ENCODE results near the gene RFX3. TPM values are rescaled to one million over a fixed set of nuclear protein-coding genes. Genes with fewer than 3 reads are reported as not detected.
"Not testable (repeated sequence)": the region's sequence is repeated elsewhere in the genome, so short reads cannot be mapped to it uniquely, and the experiment has no call there.

RFX3 gene
- total RNA-seq, 1 donor from 2014 or later, result 11.4 TPM

DNA sequence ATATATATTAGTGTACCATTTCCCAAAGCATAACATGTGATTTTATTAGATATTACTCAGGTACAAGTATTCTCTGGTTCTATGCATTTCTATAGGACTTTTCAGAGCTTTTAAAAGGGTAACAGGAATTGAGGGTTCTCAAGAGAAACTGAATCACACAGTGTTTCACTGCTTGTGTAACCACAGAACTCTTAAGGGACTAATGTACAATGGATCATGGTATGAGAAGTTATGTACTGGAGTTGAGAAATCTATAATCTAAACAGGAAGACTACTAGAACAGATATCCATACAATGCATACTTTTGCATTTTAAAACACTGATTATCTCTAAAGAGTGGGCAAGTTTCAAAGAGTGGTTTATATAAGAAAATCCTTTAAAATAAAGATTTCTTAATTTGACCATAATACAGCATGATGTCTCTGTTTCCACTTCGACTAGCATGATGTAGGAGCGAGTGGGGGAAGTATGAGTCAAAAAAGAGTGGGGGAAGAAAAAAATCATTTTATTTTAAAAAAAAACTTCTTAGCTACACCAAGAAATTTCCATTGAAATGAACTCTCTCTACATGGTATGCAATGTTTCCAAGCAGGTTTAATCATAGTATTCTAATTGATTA, 183.5 kb downstream of the RFX3 start:
- no peak for DNase-seq

DNA sequence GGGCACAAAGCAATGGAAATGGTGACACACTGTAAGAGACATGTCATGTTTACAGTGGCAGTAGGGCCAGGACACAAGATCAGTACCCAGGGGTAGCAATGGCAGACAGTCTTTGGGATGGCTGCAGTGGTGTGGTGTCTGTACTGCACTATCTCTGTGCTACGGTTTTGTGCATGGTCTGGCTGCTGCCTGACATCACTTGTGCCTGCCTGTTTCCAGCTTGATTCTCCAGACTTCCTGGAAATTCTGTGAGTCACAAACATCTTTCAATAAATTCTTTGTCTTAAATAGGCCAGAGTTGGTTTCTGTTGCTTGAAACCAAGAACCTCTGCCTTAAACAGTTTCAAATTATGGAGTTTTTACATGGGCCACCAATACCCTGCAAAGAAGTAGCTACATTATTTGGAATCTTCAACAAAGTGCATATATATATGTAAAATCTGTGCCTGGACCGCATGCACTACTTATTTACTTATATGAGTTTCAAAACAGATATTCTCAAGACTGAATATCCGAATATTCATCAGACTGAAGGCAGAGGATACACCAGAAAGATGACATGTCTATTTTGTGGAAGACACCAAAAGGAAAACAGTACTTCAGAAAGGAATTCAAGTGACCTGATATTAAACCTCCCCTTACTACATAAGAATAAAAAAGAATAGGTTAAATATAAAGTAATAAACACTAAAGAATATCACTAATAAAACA, 188.1 kb downstream of the RFX3 start:
- peak; percentile 88 for DNase-seq

DNA sequence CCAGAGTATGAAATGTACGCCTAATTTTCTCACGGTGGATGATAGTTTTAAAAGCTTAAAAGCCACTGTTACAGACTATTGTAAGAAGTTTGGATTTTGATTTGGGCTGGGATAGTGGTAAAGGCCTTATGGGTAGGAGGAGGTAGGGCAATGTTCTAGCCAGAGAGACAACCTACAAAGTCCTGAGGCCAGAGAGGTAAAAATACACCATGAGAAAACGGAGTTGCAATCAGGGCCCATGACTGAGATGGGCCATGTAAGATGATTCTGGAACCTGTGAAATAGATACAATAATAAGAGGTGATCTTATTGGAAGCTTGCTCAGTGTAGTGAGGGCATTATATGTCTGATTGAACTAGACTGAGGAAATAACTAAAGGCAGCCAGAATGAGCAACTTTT, 188.8 kb downstream of the RFX3 start:
- no peak for DNase-seq

DNA sequence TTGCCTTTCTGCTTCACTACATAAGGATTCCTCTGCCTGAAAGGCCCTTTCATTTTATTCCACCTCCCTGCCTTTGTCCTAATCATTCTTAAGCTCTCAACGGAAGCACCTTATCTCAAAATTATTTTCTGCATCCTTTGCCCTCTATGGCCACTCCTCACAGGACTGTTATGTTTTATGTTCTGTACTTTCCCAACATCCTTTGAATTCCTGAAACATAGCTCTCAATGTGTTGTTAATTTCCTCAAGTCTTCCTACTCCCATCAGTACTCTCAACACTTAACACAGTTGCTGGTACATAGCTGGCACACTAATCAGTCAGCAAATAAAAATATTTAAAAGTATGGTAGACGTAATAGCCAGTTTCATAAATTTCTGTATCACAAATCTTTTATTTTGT, 193.0 kb downstream of the RFX3 start:
- peak; percentile 81 for DNase-seq

DNA sequence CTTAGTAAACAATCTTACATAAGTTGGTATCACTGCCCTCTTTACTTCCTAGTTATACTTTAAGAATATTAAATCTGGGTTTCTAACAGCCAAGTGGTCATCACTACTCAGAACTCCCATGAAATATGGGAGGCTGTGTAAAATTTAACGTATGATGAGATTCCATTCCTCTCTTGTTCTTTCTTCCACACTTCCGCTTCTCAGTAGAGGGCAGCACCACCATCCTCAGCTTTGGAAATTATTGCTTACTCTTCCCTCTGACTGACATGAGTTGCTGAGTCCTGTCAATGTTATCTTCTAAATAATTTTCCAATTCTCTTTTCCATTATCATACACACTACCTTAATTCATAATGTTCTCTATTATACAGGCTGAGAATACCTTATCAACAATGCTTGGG, 194.0 kb downstream of the RFX3 start:
- DNase-seq, result no peak

DNA sequence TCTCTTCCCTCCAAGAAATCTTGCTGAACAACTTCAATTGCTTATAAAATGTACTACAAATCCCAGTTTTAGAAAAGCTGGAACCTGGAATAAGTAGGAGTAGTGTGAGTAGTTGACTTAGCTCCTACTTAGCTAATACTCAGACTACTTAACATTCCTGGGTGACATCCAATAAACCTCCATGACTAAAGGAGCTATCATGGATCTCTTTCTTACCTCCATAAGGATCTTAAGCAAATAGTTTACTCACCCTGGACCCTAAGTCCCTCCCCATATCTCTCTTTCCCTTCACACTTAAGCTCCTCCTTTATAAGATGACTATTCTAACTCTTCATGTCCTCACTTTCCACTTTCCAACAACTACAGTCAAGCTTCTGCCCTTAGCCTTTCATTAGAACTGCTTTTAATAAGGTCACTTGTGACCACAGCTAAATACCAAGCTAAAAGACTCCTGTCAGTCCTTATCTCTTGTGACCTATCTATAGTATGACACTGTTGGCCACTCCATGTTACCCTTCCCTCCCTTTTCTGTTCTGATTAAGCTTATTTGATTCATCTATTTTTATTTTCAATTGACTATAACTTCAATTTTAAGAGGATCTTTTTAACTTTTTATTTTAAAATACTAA, 194.9 kb downstream of the RFX3 start:
- no peak for DNase-seq

DNA sequence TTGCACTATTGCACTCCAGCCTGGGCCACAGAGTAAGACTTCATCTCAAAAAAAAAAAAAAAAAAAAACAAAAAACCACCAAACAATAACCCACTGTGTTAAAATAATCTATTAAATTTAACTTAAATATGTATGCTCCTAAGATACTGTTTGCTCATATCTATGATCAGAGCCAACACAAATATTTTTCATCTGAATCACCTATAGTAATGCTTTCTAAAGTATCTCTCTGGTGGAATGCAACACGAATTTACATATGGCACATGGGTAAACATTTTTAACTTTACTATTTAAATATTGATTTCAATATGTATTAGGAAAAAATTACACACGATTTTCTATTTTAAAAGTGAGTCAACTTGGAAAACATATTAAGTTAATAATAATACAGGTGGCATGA, 196.4 kb downstream of the RFX3 start:
- DNase-seq, result no peak

DNA sequence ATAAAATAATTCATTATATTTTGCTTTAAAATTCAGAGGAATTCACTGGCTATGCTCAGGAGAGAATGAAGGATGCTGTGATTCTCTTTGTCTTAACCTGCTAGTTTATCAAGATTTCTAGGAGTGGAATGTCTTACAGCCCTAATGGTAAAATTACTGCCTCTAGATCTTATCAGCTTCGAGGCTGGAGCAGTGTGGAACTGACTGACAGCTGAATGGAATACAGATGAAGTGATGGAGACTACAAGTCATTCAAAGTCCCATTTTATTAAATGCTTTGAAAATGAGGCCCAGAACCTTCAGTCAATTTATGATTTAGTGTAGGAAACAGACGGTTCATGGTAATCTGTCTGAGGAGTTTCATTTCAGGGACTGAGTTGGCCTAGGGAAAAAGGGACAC, 202.1 kb downstream of the RFX3 start:
- peak; percentile 19 for DNase-seq

DNA sequence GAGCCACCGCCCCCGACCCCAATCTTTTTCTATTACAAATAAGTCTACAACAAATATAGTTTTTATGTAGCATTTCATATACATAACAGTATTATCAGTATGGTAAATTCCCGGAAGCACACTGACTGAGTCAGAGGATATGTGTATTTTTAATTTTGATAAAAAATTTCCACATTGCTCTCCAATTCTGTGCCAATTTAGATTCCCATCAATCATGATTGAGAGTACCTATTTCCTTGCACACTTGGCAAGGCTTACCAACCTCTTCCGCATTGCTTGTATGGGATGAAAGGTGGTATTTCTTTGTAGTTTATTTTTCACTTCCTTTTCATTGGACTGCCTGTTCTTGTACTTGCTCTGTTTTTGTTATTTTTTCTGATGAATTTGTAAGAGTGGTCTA, 204.6 kb downstream of the RFX3 start:
- peak; percentile 78 for DNase-seq

DNA sequence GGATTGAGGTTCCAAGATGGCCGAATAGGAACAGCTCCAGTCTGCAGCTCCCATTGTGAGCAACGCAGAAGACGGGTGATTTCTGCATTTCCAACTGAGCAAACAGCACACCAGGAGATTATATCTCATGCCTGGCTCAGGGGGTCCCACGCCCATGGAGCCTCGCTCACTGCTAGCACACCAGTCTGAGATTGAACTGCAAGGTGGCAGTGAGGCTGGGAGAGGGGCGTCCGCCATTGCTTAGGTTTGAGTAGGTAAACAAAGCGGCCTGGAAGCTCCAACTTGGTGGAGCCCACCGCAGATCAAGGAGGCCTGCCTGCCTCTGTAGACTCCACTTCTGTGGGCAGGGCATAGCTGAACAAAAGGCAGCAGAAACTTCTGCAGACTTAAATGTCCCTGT, 213.2 kb downstream of the RFX3 start:
- not testable (repeated sequence) for DNase-seq

DNA sequence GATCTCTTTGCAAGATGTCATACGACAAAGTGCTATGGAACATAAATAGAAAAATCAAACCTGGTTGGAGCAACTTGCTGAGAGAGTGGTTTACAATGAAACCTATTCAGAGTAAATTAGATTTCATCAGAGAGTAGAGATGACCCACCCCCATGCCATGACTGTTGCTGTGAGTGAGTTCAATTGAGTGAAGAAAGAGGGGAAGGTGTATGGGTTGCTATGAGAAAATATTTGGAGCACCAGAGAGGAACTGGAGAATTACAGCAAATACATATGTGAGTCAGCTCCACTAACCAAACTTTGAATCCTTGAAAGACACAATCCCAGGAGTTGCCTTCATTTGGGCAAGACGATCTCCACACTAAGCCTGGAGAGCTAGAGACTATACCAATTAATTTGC, 217.2 kb downstream of the RFX3 start:
- DNase-seq, result no peak

DNA sequence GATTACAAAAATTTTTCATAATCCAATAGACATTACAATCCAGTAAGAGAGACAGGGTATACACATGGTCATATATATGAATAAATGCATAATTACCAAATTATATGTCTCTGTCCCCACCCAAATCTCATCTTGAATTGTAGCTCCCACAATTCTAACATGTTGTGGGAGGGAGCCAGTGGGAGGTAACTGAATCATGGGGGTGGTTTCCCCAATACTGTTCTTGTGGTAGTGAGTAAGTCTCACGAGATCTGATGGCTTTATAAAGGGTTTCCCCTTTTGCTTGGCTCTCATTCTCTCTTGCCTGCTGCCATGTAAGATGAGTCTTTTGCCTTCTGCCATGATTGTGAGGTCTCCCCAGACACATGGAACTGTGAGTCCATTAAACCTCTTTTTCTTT, 221.4 kb downstream of the RFX3 start:
- not testable (repeated sequence) for DNase-seq

DNA sequence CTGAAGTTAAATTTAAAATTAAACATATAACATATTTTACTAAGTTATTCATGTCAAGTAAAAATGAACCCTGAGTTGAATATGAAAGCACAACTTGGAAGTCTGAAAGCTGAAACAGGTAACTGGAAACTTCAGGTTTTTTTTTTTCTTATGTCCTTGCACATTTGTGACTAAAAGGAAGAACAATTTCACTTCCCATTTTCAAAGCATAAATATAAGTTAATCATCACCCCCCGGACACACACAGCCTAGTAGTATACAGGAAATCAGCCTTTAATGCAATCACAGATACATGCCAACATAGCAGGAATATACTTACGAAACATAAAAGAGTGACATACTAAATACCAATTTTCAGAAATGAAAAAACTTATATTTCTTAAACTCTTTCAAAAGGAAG, 225.9 kb downstream of the RFX3 start:
- DNase-seq, result peak; percentile 16

DNA sequence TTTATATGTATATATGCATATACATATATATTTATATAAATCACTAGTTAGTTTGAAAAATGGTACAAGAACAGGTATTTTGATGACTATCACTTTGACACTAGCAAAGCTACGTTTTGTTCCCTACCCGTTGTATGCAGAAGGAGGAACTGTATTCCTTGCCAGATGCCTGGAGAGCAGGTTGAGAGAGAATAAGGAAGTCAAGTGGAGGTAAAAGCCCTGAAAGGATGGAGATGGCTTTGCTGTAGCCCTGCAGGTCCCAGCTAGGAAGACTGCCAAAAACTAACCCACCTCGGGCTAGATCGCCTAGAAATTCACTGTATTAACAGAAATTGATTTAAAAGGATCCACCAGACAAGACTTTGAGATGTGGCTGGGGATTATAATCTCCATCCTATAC, 229.3 kb downstream of the RFX3 start:
- no peak for DNase-seq

DNA sequence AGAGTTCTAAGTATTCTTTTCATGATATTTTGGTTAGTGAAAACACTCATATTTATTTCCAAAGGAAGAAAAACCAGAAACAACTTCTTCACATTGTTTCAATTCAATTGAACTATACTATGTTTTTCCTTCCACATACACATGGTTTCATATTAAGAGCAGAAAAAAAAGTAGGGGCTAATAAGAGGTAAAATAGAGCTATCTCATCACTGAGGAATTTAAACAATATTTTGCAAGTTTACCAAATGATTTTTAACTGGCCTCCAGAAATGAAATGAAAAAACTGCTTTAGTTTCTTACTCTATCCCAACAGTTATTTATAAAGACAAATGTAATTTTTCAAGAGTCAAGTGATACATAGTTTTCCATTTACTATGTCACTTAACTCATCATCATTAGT, 233.5 kb downstream of the RFX3 start:
- no peak for DNase-seq

DNA sequence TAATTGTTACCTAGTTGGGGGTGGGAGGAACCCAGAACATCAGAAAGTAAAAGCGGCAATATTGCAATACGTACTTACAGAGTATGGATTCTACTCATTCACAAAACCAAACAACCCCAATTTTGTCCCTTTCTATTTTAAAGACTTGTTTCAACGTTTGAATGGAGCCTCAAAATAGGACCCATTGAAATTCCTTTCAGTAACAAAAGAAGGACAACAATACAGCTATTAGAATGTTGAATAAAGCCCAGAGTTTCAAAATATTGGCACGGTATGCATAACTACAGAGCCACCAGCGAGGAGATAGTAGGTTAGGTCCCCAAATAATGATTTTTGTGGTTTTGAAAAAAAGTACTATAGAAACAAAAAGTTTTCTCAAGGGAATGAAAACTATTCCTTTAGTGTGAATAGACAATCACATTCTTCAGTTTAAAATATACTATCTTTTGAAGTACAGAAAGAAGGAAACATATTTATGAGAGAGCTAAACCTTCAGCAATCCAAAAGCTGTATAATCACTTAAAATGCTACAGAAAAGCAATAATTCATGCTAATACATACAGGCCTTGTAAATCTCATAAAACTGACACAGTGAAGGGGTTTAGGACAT, 235.5 kb downstream of the RFX3 start:
- DNase-seq, result no peak

DNA sequence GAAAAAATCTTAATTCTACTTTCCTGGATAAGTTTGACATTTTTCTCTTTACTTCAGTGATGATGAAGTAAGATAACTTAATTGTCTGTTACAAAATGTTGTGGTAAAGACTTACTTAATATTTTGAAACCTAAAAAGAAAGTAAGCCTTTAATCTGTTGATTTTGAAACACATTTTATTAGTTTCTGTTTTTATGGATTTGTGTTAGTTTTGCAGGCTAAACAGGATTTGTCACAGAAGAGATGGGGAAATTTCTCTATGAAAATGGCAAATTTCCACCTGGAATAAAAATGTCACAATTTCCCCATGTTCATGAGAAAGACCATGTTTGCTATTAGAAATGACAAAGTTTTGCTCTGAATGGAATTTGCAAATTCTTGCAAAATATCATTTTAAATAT, 237.1 kb downstream of the RFX3 start:
- no peak for DNase-seq

DNA sequence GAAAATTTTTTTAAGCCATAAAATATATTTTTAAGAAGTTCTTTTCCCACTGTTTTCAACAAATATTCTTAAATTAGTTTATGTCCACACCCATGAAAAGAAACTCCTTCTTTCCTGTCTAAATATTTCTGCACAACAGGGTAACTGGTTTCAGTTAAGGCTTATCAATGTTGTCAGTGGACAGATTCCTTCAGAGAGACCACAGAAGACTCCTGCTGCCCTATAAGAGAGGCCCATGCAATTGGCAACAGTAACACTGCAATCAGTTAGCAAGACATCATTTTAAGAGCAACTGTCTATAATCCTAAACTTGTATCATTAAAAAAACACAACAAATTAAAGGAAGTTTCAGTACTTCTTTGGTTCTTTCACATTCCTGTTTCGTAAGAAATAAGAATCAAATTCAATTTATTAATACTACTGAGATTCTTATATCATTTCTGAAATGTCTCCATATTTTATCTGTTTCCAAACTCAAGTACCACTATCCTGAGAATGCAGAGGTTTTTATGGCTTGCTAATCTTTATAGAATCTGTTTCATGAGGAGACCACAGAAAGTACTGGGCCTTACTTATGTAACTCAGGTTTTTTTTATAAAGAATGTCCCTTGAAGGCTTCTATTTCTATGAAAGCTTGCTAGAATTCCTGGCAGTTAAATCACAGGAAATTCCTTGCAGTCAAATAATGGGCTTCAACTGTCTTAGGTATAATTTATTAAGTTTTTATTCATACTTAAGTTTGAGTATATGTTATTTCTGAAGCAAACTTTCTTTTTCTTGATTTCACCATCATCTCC, 240.2 kb downstream of the RFX3 start:
- peak; percentile 61 for DNase-seq

DNA sequence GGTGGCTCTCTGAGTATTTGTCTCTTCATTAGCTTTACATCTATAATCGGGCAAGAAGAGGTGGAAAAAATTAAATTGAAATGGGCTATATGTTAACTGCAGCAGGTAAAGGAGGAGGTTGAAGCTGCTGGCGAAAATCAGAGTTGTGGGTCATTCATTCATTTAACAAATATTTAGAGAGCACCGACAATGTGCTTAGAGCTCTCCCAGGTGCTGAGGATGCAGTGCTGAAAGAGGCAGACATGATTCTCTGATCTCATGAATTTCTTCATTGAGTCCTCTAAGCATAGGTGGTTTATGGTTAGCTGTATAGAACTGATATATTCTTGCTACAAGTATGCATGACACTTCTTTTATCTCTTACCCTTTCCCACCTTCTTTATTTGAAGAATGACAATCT, 243.4 kb downstream of the RFX3 start:
- no peak for DNase-seq

DNA sequence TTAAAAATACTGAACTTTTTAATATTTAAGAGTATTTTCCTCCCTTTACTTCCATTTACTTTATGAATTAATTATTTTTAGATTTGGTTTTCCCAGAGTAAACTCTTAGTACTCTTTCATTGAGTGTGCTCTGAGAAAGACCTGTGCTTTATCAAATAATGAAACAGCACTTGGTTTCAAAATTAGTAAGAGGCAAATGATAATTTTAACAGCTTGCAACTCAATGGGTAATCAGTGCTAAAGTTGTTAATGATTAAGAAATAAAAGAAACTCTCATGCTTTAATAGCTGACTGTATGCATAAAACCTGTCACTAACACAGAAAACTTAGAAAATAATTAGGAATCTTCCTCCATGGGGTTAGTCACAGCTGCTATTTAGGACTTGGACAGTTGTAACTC, 244.4 kb downstream of the RFX3 start:
- DNase-seq, result no peak

DNA sequence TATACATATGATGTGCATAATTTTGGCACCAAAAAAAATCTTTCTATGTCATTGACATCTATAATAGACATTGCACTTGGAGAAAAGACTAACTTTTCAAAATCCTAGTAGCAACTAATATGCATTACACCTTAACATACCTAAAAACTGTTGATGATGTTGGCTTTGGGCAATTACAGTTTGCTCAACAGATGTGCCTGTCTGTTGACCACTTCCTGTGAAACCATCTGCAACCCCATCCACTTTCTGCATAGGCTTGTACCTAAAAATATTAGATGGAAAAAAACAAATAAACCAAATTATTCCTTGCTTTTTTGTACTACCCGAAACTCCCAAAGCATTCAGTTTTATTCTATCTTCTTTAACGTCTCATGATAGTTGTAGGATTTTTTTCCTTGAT, 248.6 kb downstream of the RFX3 start:
- no peak for DNase-seq

DNA sequence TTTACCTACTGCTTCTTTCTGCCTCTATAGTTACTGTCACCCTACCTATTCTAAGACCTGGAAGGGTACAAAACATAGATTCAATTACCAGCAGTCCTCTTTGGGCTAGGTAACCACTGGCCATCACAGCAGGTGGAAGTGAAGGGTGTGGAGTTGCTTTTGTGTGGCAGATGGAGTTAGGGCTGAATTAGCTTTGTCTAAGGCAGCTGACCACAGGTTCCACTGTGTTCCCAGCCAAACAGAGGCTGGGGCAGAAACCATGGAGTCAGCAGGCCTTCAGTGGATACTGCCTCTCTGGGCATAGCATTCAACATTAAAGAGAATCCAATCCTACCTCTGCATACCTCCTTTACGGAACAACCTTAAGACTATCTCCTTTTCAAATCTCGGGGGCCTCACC, 254.2 kb downstream of the RFX3 start:
- DNase-seq, result no peak

DNA sequence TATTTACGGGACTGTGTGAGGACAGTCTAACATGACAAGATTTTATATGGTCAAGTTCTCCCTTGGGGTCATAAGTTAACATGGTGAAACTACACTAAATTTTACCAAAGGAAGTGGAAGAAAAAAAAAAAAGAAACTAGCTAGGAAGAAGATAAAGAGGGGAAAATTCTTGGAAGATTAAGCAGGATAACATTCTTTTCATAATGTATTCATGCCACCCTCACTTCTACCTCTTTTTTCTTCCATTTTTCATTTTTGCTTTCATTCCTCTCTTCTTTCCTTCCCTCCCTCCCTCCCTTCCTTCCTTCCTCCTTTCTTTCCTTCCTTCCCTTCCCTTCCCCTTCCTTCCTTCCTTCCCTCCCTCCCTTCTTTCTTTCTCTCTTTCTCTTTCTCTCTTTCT, 254.6 kb downstream of the RFX3 start:
- DNase-seq, result no peak
